AG09319 (cell line): ENCODE results near the gene ATG7.

Experiments used
- DNase-seq: peaks from one replicate; pipeline ENCODE4 v3.0.0-alpha.2; 2010; ENCODE audit warnings: low read depth; ENCODE audit errors: extremely low read depth
- CTCF ChIP-seq: IDR thresholded peaks from 2 replicates; pipeline ENCODE4 v1.5.1; 2011; ENCODE audit warnings: low read depth, mild to moderate bottlenecking, inconsistent platforms, low read length, moderate library complexity

ATG7 gene

GRCh38 chr3:11566478-11566877 lies 294.3 kb downstream of the ATG7 start:
- no peak for TF ChIP-seq CTCF
- DNase-seq, result no peak

GRCh38 chr3:11566916-11567315 lies 294.7 kb downstream of the ATG7 start:
- DNase-seq, result no peak
- no peak for TF ChIP-seq CTCF

DNA sequence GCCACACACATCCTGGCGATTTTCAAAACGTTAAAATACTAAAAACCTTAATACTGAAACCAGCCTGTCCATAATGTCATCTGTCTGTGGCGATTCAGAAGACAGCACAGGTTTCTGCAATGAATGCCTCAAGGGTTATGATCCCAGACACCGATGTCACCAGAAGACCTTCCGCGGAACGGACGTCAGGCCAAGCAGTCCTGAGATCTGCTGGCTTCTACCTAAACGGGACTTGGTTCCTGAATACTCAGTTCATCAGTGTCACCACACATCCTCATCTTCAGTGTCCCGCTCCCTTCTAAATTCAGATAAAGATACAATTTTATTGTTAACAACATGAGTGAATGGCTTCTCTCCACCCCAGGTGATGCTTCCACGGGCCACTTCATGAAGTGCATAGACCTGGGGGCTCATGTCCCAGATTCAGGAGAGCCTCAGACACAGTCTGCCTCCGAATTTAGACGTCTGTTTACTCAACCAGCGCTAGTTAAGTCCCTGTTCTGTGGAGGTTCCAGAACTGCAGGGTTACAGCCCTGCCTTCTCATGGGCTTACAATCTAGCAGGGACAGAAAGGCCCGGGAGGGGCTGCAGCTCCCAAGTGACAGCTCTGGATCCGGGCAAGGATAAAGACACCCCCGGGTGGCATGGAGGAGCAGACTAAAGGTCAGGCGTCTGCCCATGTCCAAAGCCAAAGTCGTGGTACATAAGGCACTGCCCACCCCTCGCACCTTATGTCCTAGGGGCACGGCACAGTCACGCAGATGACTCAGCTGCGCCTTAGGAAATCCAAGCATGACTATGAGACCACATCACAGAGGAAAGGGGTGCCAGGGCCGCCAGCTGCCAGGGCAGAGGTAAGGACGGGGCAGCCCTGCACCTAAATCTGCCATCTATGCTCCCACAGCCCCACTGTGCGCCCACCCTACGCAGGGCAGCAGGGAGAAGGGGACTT lies 295.6 kb downstream of the ATG7 start:
- TF ChIP-seq CTCF, result no peak
- DNase-seq, result no peak

- no peak for TF ChIP-seq CTCF
- DNase-seq, result peak; percentile 66
These were observed 296.4 kb downstream of the ATG7 start for GRCh38 chr3:11568503-11569155.

DNA sequence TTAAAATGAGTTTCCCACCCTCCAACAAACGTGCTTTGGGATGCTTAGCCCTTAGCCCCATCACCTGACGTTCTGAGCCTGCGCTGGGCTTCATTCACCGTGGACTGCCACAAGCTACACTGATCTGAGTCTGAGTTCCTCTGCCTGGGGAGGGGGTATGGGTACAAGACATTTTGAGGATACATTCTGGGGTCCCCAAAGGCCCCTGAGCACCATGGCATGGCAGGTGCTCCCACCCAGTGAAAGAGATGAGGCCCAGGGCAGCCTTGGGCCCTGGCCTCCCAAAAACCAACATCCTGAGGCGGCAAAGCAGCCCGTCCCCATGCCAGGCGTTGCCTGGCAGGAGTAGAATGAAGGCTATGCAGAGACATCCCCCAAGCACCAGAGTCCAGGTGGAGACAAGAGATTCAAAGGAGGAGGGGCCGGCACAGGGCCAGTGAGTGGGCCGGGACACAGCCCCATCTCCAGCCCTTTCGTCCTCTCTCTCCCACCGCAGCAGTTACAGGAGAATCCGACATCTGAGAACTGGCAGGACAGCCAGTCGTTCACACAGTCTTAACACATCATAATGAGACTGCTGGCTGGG lies 297.1 kb downstream of the ATG7 start:
- no peak for DNase-seq

GRCh38 chr3:11570251-11570650 lies 298.1 kb downstream of the ATG7 start:
- no peak for DNase-seq
- TF ChIP-seq CTCF, result no peak

More for the DNA sequence above, 297.1 kb downstream of the ATG7 start:
- no peak for TF ChIP-seq CTCF
